GM12872 (cell line): ENCODE measurements around the gene CES5A.

Experiments used
- CTCF ChIP-seq: IDR thresholded peaks from 3 replicates; pipeline ENCODE4 v1.5.1; 2011; ENCODE audit warnings: low read depth, mild to moderate bottlenecking, low read length, moderate library complexity; ENCODE audit not compliant: insufficient read depth

The CES5A gene

GRCh38 chr16:55825115-55825728 lies 50.0 kb downstream of the CES5A start:
- TF ChIP-seq CTCF = no peak

GRCh38 chr16:55824473-55825000 lies 50.6 kb downstream of the CES5A start:
- no peak for TF ChIP-seq CTCF

GRCh38 chr16:55822280-55822810 lies 52.8 kb downstream of the CES5A start:
- no peak for TF ChIP-seq CTCF

- TF ChIP-seq CTCF = no peak
These were observed 54.0 kb downstream of the CES5A start for GRCh38 chr16:55821210-55821609.

DNA sequence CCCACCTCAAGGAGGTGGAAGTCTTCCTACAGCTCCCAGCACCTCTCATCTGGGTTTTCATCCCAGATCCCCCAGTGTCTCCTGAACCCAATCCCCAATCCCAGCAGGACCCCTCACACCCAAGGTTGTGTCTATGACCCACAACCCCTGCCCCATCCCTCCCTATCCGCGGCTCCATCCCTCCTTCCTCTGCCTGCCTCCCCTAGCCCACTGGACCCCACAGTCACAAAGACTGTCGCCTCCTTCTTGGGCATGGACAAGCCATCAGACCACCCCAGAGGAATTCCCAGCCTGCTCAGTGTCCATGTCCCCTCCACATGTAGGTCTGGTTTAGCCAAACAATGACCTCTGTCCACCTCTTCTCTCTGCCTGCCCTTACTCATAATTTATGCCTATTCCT lies 54.6 kb downstream of the CES5A start:
- TF ChIP-seq CTCF = no peak

DNA sequence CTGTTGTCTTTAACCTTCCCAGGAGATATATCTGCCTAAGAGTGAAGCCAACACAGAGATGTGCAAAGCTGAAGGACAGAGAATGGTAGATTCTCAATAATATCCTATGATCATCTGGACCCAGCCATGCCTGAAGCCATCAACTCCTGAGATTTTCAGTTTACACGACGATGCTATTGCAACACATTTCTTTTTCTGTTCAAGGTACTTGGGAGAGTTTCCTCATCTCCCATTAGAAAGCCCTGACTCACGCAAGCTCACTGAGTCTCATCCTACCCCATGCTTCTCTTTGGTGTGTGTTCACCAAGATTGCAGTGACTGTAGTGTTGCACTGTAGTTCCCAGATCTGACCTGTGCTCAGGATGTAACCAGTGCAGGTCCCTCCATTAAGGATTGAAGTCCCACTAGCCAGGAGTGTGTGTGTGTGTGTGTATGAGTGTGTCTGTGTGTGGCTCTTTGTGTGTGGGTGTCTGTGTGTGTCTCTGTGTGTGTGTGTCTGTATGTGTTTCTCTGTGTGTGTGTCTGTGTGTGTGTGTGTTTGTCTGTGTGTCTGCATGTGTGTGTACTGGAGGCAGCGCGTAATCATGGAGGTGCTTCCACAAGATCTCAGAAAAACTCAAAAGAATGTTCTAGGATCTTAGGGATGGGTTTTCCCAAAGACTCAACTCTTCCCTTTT lies 57.8 kb downstream of the CES5A start:
- TF ChIP-seq CTCF = no peak

- no peak for TF ChIP-seq CTCF
These were observed 59.9 kb downstream of the CES5A start for GRCh38 chr16:55815320-55815719.
